Activated CD8-positive, alpha-beta memory T cell treated with anti-CD3 and anti-CD28 coated beads, Interleukin-2, amount 50 U/mL, for 24 hours (primary cell): ENCODE results near the gene FKBP9.
"Not testable (repeated sequence)": the region's sequence is repeated elsewhere in the genome, so short reads cannot be mapped to it uniquely, and the experiment has no call there.

Source experiments
- DNase-seq: peaks from one replicate; pipeline ENCODE4 v3.0.0-alpha.2; 2020; ENCODE audit errors: extremely low read depth

The FKBP9 gene

GRCh38 chr7:32957326-32958045, at the start of gene FKBP9:
Gene FKBP9 (plus strand): TSS chr7:32957440. CDS start chr7:32957574, 134 bp downstream.
- DNase-seq = no peak

- DNase-seq = no peak
These were observed 47.0 kb upstream of the FKBP9 start for GRCh38 chr7:32910195-32910594.

- DNase-seq = no peak
These were observed 43.1 kb upstream of the FKBP9 start for GRCh38 chr7:32914184-32914583.

GRCh38 chr7:32915041-32915536, 42.2 kb upstream of the FKBP9 start:
- no peak for DNase-seq

GRCh38 chr7:32916006-32916405, 41.2 kb upstream of the FKBP9 start:
- DNase-seq = no peak

- not testable (repeated sequence) for DNase-seq
These were observed 40.2 kb upstream of the FKBP9 start for GRCh38 chr7:32916994-32917393.

GRCh38 chr7:32921896-32922295, 35.3 kb upstream of the FKBP9 start:
- no peak for DNase-seq

GRCh38 chr7:32928785-32929298, 28.4 kb upstream of the FKBP9 start:
- DNase-seq = no peak

- DNase-seq = no peak
These were observed 27.7 kb upstream of the FKBP9 start for GRCh38 chr7:32929430-32930143.

- DNase-seq = no peak
These were observed 26.9 kb upstream of the FKBP9 start for GRCh38 chr7:32930378-32930777.

- no peak for DNase-seq
These were observed 21.7 kb upstream of the FKBP9 start for GRCh38 chr7:32935558-32935957.

- no peak for DNase-seq
These were observed 20.6 kb upstream of the FKBP9 start for GRCh38 chr7:32936689-32937088.

GRCh38 chr7:32937344-32938174, 19.7 kb upstream of the FKBP9 start:
- DNase-seq = no peak

GRCh38 chr7:32941181-32941580, 16.1 kb upstream of the FKBP9 start:
- no peak for DNase-seq

GRCh38 chr7:32941681-32942414, 15.4 kb upstream of the FKBP9 start:
- no peak for DNase-seq

GRCh38 chr7:32942415-32943251, 14.6 kb upstream of the FKBP9 start:
- no peak for DNase-seq

- no peak for DNase-seq
These were observed 13.8 kb upstream of the FKBP9 start for GRCh38 chr7:32943252-32944030.

GRCh38 chr7:32947420-32947983, 9.7 kb upstream of the FKBP9 start:
- no peak for DNase-seq

- DNase-seq = no peak
These were observed 9.0 kb upstream of the FKBP9 start for GRCh38 chr7:32948202-32948601.
